GM21619 (cell line): ENCODE data around the gene MYO1E.
"Not testable (repeated sequence)": the region's sequence is repeated elsewhere in the genome, so short reads cannot be mapped to it uniquely, and the experiment has no call there.

ENCODE experiments used
- ATAC-seq: cut with Tn5 transposase; IDR thresholded peaks from one replicate; pipeline ENCODE4 v1.9.1; 2021; ENCODE audit not compliant: unreplicated experiment

Gene MYO1E

GRCh38 chr15:59372352-59373211, at the start of gene MYO1E:
MYO1E (minus strand) TSS chr15:59372871; CDS start chr15:59372500, 371 bp downstream.
- ATAC-seq: peak; percentile 69

- ATAC-seq: no peak
These were observed 48.4 kb upstream of the MYO1E start for GRCh38 chr15:59420986-59421618.

- ATAC-seq: no peak
These were observed 47.4 kb upstream of the MYO1E start for GRCh38 chr15:59420108-59420507.

- ATAC-seq: no peak
These were observed 46.5 kb upstream of the MYO1E start for GRCh38 chr15:59419170-59419569.

GRCh38 chr15:59416816-59417215, 44.1 kb upstream of the MYO1E start:
- no peak for ATAC-seq

GRCh38 chr15:59413577-59413976, 40.9 kb upstream of the MYO1E start:
- ATAC-seq: no peak

- no peak for ATAC-seq
These were observed 37.8 kb upstream of the MYO1E start for GRCh38 chr15:59410391-59410896.

GRCh38 chr15:59407946-59408345, 35.3 kb upstream of the MYO1E start:
- ATAC-seq: no peak

GRCh38 chr15:59406446-59406845, 33.8 kb upstream of the MYO1E start:
- ATAC-seq: no peak

- ATAC-seq: no peak
These were observed 32.4 kb upstream of the MYO1E start for GRCh38 chr15:59405079-59405478.

GRCh38 chr15:59401824-59402569, 29.3 kb upstream of the MYO1E start:
- no peak for ATAC-seq

GRCh38 chr15:59401051-59401823, 28.6 kb upstream of the MYO1E start:
- not testable (repeated sequence) for ATAC-seq

GRCh38 chr15:59400103-59400813, 27.6 kb upstream of the MYO1E start:
- no peak for ATAC-seq

GRCh38 chr15:59399465-59400102, 26.9 kb upstream of the MYO1E start:
- ATAC-seq: peak; percentile 80

- ATAC-seq: no peak
These were observed 25.5 kb upstream of the MYO1E start for GRCh38 chr15:59398220-59398619.

- ATAC-seq: no peak
These were observed 24.0 kb upstream of the MYO1E start for GRCh38 chr15:59396679-59397078.

- ATAC-seq: no peak
These were observed 23.5 kb upstream of the MYO1E start for GRCh38 chr15:59396211-59396610.

- no peak for ATAC-seq
These were observed 21.5 kb upstream of the MYO1E start for GRCh38 chr15:59394166-59394661.

GRCh38 chr15:59392299-59392698, 19.6 kb upstream of the MYO1E start:
- ATAC-seq: no peak
